ENCODE results near the gene GABBR2. TPM values are rescaled to one million over a fixed set of nuclear protein-coding genes. Genes with fewer than 3 reads are reported as not detected.

Gene GABBR2
- total RNA-seq, 3 donors from 2014 or later = not detected

- H3K36me3 Mint-ChIP-seq (ENCODE audit: insufficient read depth) = peaks cover 22% of the 10 kb centered on the region
- peaks cover 2% of the 10 kb centered on the region for H3K27me3 Mint-ChIP-seq (ENCODE audit: low read depth)
- H3K4me1 Mint-ChIP-seq (ENCODE audit: low read depth) = no peaks in the 10 kb centered on the region
- no peak overlapping the region for H3K4me3 Mint-ChIP-seq
- no peaks in the 10 kb centered on the region for H3K9me3 Mint-ChIP-seq
- no peak for DNase-seq
- ATAC-seq = no peak
Measured at GRCh38 chr9:98732091-98732490, 23.4 kb upstream of the GABBR2 start.

- no peak overlapping the region for H3K4me3 Mint-ChIP-seq
- no peak for ATAC-seq
- H3K27me3 Mint-ChIP-seq (ENCODE audit: low read depth) = peaks cover 5% of the 10 kb centered on the region
Measured at GRCh38 chr9:98730871-98731270, 22.1 kb upstream of the GABBR2 start.

GRCh38 chr9:98728500-98728899 is 19.8 kb upstream of the GABBR2 start:
- H3K4me1 Mint-ChIP-seq (ENCODE audit: low read depth) = no peaks in the 10 kb centered on the region
- H3K27me3 Mint-ChIP-seq (ENCODE audit: low read depth) = peaks cover 8% of the 10 kb centered on the region
- H3K36me3 Mint-ChIP-seq (ENCODE audit: insufficient read depth) = peaks cover 4% of the 10 kb centered on the region
- H3K9me3 Mint-ChIP-seq = peaks cover 4% of the 10 kb centered on the region
- DNase-seq (no peak), ATAC-seq (no peak)
- no peak overlapping the region for H3K4me3 Mint-ChIP-seq

More at GRCh38 chr9:98730871-98731270, 22.1 kb upstream of the GABBR2 start:
- no peak for DNase-seq
- Mint-ChIP-seq H3K4me1 (ENCODE audit: low read depth) (no peaks in the 10 kb centered on the region), H3K36me3 (ENCODE audit: insufficient read depth) (peaks cover 11% of the 10 kb centered on the region), H3K9me3 (no peaks in the 10 kb centered on the region)

GRCh38 chr9:98727428-98727827 is 18.7 kb upstream of the GABBR2 start:
- DNase-seq (no peak), ATAC-seq (no peak)
- Mint-ChIP-seq H3K9me3 (peaks cover 4% of the 10 kb centered on the region), H3K36me3 (ENCODE audit: insufficient read depth) (peaks cover 1% of the 10 kb centered on the region), H3K4me3 (no peak overlapping the region), H3K4me1 (ENCODE audit: low read depth) (no peaks in the 10 kb centered on the region), H3K27me3 (ENCODE audit: low read depth) (peaks cover 16% of the 10 kb centered on the region)

- Mint-ChIP-seq H3K27me3 (ENCODE audit: low read depth) (peaks cover 21% of the 10 kb centered on the region), H3K36me3 (ENCODE audit: insufficient read depth) (peaks cover 1% of the 10 kb centered on the region), H3K4me3 (no peak overlapping the region), H3K4me1 (ENCODE audit: low read depth) (no peaks in the 10 kb centered on the region), H3K9me3 (peaks cover 4% of the 10 kb centered on the region)
- no peak for DNase-seq
- no peak for ATAC-seq
Measured at GRCh38 chr9:98726735-98727134, 18.0 kb upstream of the GABBR2 start.

GRCh38 chr9:98724810-98725530 is 16.2 kb upstream of the GABBR2 start:
- no peaks in the 10 kb centered on the region for H3K4me1 Mint-ChIP-seq (ENCODE audit: low read depth)
- DNase-seq (no peak), ATAC-seq (no peak)
- peaks cover 24% of the 10 kb centered on the region for H3K27me3 Mint-ChIP-seq (ENCODE audit: low read depth)
- H3K36me3 Mint-ChIP-seq (ENCODE audit: insufficient read depth) = no peaks in the 10 kb centered on the region
- H3K9me3 Mint-ChIP-seq = peaks cover 4% of the 10 kb centered on the region
- H3K4me3 Mint-ChIP-seq = no peak overlapping the region

- Mint-ChIP-seq H3K9me3 (peaks cover 4% of the 10 kb centered on the region), H3K36me3 (ENCODE audit: insufficient read depth) (no peaks in the 10 kb centered on the region), H3K27me3 (ENCODE audit: low read depth) (peaks cover 28% of the 10 kb centered on the region), H3K4me3 (no peak overlapping the region), H3K4me1 (ENCODE audit: low read depth) (no peaks in the 10 kb centered on the region)
- DNase-seq = no peak
- no peak for ATAC-seq
Measured at GRCh38 chr9:98721643-98722042, 12.9 kb upstream of the GABBR2 start.

GRCh38 chr9:98720402-98720801 is 11.7 kb upstream of the GABBR2 start:
- H3K4me1 Mint-ChIP-seq (ENCODE audit: low read depth) = no peaks in the 10 kb centered on the region
- no peak for DNase-seq
- H3K36me3 Mint-ChIP-seq (ENCODE audit: insufficient read depth) = no peaks in the 10 kb centered on the region
- no peak for ATAC-seq
- peaks cover 32% of the 10 kb centered on the region for H3K27me3 Mint-ChIP-seq (ENCODE audit: low read depth)
- H3K9me3 Mint-ChIP-seq = peaks cover 4% of the 10 kb centered on the region
- no peak overlapping the region for H3K4me3 Mint-ChIP-seq

- Mint-ChIP-seq H3K4me3 (no peak overlapping the region), H3K27me3 (ENCODE audit: low read depth) (peaks cover 30% of the 10 kb centered on the region), H3K4me1 (ENCODE audit: low read depth) (no peaks in the 10 kb centered on the region), H3K9me3 (peaks cover under 1% of the 10 kb centered on the region), H3K36me3 (ENCODE audit: insufficient read depth) (no peaks in the 10 kb centered on the region)
- ATAC-seq (no peak), DNase-seq (no peak)
Measured at GRCh38 chr9:98719055-98719454, 10.3 kb upstream of the GABBR2 start.

GRCh38 chr9:98714833-98715232 is 6.1 kb upstream of the GABBR2 start:
- Mint-ChIP-seq H3K4me1 (ENCODE audit: low read depth) (no peaks in the 10 kb centered on the region), H3K27me3 (ENCODE audit: low read depth) (peaks cover 34% of the 10 kb centered on the region), H3K4me3 (no peak overlapping the region), H3K36me3 (ENCODE audit: insufficient read depth) (no peaks in the 10 kb centered on the region), H3K9me3 (no peaks in the 10 kb centered on the region)
- DNase-seq = no peak
- no peak for ATAC-seq

- no peaks in the 10 kb centered on the region for H3K9me3 Mint-ChIP-seq
- H3K36me3 Mint-ChIP-seq (ENCODE audit: insufficient read depth) = no peaks in the 10 kb centered on the region
- peaks cover 35% of the 10 kb centered on the region for H3K27me3 Mint-ChIP-seq (ENCODE audit: low read depth)
- no peaks in the 10 kb centered on the region for H3K4me1 Mint-ChIP-seq (ENCODE audit: low read depth)
- H3K4me3 Mint-ChIP-seq = no peak overlapping the region
- ATAC-seq (peak in 1 of 2 donors; percentile 25), DNase-seq (no peak)
Measured at GRCh38 chr9:98712987-98713386, 4.3 kb upstream of the GABBR2 start.

GRCh38 chr9:98709968-98710965 is 1.5 kb upstream of the GABBR2 start:
- no peak for ATAC-seq
- Mint-ChIP-seq H3K4me1 (ENCODE audit: low read depth) (peaks cover 2% of the 10 kb centered on the region), H3K36me3 (ENCODE audit: insufficient read depth) (no peaks in the 10 kb centered on the region), H3K4me3 (no peak overlapping the region), H3K27me3 (ENCODE audit: low read depth) (peaks cover 49% of the 10 kb centered on the region), H3K9me3 (no peaks in the 10 kb centered on the region)
- no peak for DNase-seq

- H3K4me1 Mint-ChIP-seq (ENCODE audit: low read depth) = peaks cover 2% of the 10 kb centered on the region
- H3K27me3 Mint-ChIP-seq (ENCODE audit: low read depth) = peaks cover 60% of the 10 kb centered on the region
- H3K36me3 Mint-ChIP-seq (ENCODE audit: insufficient read depth) = no peaks in the 10 kb centered on the region
- no peak overlapping the region for H3K4me3 Mint-ChIP-seq
- no peak for DNase-seq
- ATAC-seq = peak; percentile 14 to 26
- H3K9me3 Mint-ChIP-seq = no peaks in the 10 kb centered on the region
Measured at GRCh38 chr9:98708103-98708932, 417 bp downstream of the GABBR2 start.

Data from activated T-cell treated with anti-CD3 and anti-CD28 coated beads, Interleukin-2, amount 50 U/mL, for 4 hours (primary cell).